PFSK-1 (cell line): ENCODE results near the gene MYO5B.

Source experiments
- FOXP2 ChIP-seq: optimal IDR thresholded peaks from 2 replicates; pipeline ENCODE3; 2011; ENCODE audit warnings: borderline replicate concordance, control low read depth, inconsistent platforms; ENCODE audit not compliant: insufficient read depth; ENCODE audit errors: extremely low read length, extremely low read depth
- POLR2AphosphoS5 ChIP-seq: IDR thresholded peaks from 2 replicates; pipeline ENCODE4 v1.6.1; 2012; ENCODE audit warnings: low read depth, mild to moderate bottlenecking, control low read depth, low read length, moderate library complexity
- SIN3A ChIP-seq: IDR thresholded peaks from 2 replicates; pipeline ENCODE4 v1.6.1; 2012; ENCODE audit warnings: mild to moderate bottlenecking, low read length, moderate library complexity, borderline replicate concordance; ENCODE audit not compliant: insufficient read depth
- TAF1 ChIP-seq: IDR thresholded peaks from 2 replicates; pipeline ENCODE4 v1.6.1; 2012; ENCODE audit warnings: low read length, control low read depth, borderline replicate concordance; ENCODE audit not compliant: insufficient read depth
- TF ChIP-seq, protein P1 (sequence below), 2 experiments: IDR thresholded peaks; 2 replicates each; pipeline versions ENCODE4 v1.6.1 to v1.8.0; 2011 to 2012; ENCODE audit warnings: low read depth in 2 of 2, low read length in 2 of 2, control low read depth in 1 of 2, inconsistent platforms in 1 of 2, mild to moderate bottlenecking in 1 of 2, moderate library complexity in 1 of 2; ENCODE audit not compliant: insufficient read depth in 1 of 2

The MYO5B gene

DNA sequence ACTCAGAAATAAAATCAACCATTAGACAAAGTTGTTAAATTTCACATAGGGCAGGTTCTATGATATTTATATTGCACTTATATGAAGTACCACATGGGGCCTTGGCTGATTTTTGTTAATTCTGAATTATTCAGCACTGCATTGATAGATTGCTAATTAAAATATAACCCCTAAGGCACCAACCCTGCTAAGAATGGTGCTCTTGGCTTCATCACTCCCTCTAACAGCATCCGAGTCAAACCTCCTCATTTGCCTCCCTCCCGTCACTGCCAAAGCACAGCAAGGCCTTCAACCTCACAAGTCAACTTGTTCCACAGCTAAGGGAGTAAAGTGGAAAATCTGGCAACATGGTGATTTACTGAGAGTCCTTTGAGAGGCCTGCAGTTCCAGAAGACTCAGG, 27.0 kb downstream of the MYO5B start:
- TF ChIP-seq FOXP2: no peak
- TF ChIP-seq TAF1: no peak
- no peak for TF ChIP-seq POLR2AphosphoS5
- TF ChIP-seq, protein P1, sequence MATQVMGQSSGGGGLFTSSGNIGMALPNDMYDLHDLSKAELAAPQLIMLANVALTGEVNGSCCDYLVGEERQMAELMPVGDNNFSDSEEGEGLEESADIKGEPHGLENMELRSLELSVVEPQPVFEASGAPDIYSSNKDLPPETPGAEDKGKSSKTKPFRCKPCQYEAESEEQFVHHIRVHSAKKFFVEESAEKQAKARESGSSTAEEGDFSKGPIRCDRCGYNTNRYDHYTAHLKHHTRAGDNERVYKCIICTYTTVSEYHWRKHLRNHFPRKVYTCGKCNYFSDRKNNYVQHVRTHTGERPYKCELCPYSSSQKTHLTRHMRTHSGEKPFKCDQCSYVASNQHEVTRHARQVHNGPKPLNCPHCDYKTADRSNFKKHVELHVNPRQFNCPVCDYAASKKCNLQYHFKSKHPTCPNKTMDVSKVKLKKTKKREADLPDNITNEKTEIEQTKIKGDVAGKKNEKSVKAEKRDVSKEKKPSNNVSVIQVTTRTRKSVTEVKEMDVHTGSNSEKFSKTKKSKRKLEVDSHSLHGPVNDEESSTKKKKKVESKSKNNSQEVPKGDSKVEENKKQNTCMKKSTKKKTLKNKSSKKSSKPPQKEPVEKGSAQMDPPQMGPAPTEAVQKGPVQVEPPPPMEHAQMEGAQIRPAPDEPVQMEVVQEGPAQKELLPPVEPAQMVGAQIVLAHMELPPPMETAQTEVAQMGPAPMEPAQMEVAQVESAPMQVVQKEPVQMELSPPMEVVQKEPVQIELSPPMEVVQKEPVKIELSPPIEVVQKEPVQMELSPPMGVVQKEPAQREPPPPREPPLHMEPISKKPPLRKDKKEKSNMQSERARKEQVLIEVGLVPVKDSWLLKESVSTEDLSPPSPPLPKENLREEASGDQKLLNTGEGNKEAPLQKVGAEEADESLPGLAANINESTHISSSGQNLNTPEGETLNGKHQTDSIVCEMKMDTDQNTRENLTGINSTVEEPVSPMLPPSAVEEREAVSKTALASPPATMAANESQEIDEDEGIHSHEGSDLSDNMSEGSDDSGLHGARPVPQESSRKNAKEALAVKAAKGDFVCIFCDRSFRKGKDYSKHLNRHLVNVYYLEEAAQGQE (IDR thresholded peaks at IDR 0.05; ENCODE audit: insufficient read depth in 1 of 2, low read depth in 2 of 2, low read length in 2 of 2): no peak
- TF ChIP-seq SIN3A: no peak

DNA sequence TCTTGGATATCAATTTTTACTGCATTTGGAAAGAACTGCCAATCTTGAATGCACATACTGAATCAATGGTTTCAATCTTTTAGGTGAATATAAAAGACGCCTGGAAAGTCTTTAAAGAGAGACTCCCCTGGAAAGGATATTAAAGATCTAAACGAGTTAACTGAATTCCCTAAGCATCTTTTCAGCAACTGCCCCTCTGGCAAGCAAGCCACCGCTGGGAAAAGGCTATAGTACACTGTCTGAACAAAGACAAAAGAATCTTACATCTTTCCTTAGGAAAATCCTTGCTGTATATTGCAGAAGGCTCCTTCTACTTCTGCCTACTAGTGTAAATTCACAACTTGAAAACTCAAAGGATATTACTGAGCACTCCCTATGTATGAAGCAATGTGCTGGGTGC, 28.0 kb downstream of the MYO5B start:
- no peak for TF ChIP-seq TAF1
- TF ChIP-seq POLR2AphosphoS5: no peak
- no peak for TF ChIP-seq SIN3A
- no peak for TF ChIP-seq FOXP2
- TF ChIP-seq, protein P1 (IDR thresholded peaks at IDR 0.05; ENCODE audit: insufficient read depth in 1 of 2, low read depth in 2 of 2, low read length in 2 of 2): no peak

DNA sequence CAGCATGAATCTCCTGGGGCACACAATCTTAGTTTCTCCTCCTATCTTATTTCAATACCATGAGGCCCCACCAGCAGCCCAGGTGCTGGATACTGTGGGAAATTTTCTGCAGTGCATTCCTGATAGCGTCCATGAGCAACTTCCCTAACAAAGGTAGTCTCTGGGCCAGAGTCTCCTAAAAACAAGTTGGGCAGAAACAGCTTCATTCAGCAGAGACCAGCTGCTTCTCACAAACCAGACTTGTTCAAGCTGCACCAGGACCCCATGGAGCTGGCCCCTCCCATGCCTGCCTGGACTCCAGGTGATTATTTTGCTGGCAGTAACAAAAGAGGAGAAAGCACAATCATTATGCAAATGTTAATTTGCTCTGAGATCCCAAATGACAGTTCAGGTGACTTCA, 31.4 kb downstream of the MYO5B start:
- TF ChIP-seq TAF1 (no peak), FOXP2 (no peak), SIN3A (no peak)
- TF ChIP-seq, protein P1 (IDR thresholded peaks at IDR 0.05; ENCODE audit: insufficient read depth in 1 of 2, low read depth in 2 of 2, low read length in 2 of 2): no peak

DNA sequence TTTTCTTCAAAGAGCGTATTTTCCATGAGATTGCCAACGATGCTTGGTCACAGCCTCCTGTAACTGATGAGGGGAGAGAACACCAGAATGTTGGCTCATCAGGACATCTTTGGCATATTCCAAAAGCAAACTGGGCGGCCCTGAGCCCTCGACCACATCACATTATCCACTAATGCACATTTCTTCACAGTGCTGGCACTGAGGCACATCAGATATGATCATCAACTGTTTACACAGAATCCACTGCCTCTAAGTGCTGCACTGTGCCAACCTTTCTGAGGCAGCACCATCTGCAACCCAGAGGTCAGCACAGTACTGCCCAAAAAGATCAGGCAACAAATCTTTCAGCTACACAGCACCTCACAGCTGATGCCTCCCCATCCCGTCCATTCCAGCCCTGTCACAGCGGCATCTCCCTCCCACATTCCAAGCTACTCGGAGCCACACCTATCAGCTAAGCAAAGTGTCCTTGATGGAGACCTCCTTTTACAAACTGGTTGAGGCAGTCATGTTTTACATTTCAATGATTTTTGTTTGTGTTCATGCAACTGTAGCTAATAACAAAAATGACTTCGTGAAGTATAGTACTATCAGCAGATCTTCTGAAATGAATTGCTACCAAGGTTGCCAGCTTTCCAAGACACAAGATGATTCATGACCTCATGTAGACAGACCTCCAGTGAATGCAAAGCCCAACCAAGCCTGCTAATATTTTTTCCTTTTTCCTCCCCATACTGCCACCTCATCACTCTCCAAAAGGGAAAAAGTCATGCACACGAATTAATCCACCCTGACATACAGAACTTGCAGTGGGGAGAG, 32.3 kb downstream of the MYO5B start:
- TF ChIP-seq SIN3A (no peak), TAF1 (no peak), POLR2AphosphoS5 (no peak), FOXP2 (no peak)
- TF ChIP-seq, protein P1 (IDR thresholded peaks at IDR 0.05; ENCODE audit: insufficient read depth in 1 of 2, low read depth in 2 of 2, low read length in 2 of 2): no peak
